ENCODE data around the gene PSG3.
"Not testable (repeated sequence)": the region's sequence is repeated elsewhere in the genome, so short reads cannot be mapped to it uniquely, and the experiment has no call there.

The PSG3 gene

GRCh38 chr19:42693760-42694350 lies 46.4 kb downstream of the PSG3 start:
- no peak for DNase-seq

GRCh38 chr19:42683917-42684513 lies 56.3 kb downstream of the PSG3 start:
- DNase-seq = peak; percentile 36

- not testable (repeated sequence) for DNase-seq
Observed at GRCh38 chr19:42676326-42676725, 64.0 kb downstream of the PSG3 start.

GRCh38 chr19:42674549-42674948 lies 65.7 kb downstream of the PSG3 start:
- DNase-seq = not testable (repeated sequence)
